GM23338 (cell line): ENCODE results near the gene RGL2. TPM values are rescaled to one million over a fixed set of nuclear protein-coding genes. Genes with fewer than 3 reads are reported as not detected.

ENCODE experiments used
- ATAC-seq: fragments of 200-7000 bp; cut with Tn5 transposase; 3 replicates; pipeline ENCODE4 v1.9.1; 2020
- DNase-seq: peaks from one replicate; pipeline ENCODE4 v3.0.0-alpha.2; 2015; ENCODE audit warnings: low spot score
- H2AFZ ChIP-seq: fragments of 200-600 bp; sonication (generic); 2 replicates; pipeline ENCODE4 v1.8.0; 2016; ENCODE audit warnings: antibody characterized with exemption, mild to moderate bottlenecking, moderate library complexity
- H3F3A ChIP-seq: fragments of 200-600 bp; sonication (generic); replicated peaks from 2 replicates; pipeline ENCODE4 v1.8.0; 2017; ENCODE audit warnings: antibody characterized with exemption, mixed run types, low read depth
- H3K27ac ChIP-seq: fragments of 200-600 bp; sonication (generic); 2 replicates; pipeline ENCODE4 v1.6.1; 2016; ENCODE audit warnings: low read depth
- H3K27me3 ChIP-seq: fragments of 200-600 bp; sonication (generic); 2 replicates; pipeline ENCODE4 v1.8.0; 2016; ENCODE audit warnings: mild to moderate bottlenecking, mixed run types, moderate library complexity; ENCODE audit not compliant: insufficient read depth
- H3K36me3 ChIP-seq: fragments of 200-600 bp; sonication (generic); 2 replicates; pipeline ENCODE4 v1.8.0; 2016; ENCODE audit warnings: mild to moderate bottlenecking; ENCODE audit not compliant: insufficient read depth
- H3K4me1 ChIP-seq: fragments of 200-600 bp; sonication (generic); 2 replicates; pipeline ENCODE4 v1.8.0; 2016; ENCODE audit warnings: mild to moderate bottlenecking, moderate library complexity; ENCODE audit not compliant: insufficient read depth
- H3K4me2 ChIP-seq: fragments of 200-600 bp; sonication (generic); 2 replicates; pipeline ENCODE4 v1.7.1; 2017; ENCODE audit warnings: mixed run types
- H3K4me3 ChIP-seq: fragments of 200-600 bp; sonication (generic); 2 replicates; pipeline ENCODE4 v1.6.1; 2016; ENCODE audit warnings: mixed run types
- H3K79me2 ChIP-seq: fragments of 200-600 bp; sonication (generic); replicated peaks from 2 replicates; pipeline ENCODE4 v1.8.0; 2017; ENCODE audit warnings: mild to moderate bottlenecking; ENCODE audit not compliant: insufficient read depth
- H3K9me2 ChIP-seq: fragments of 200-600 bp; sonication (generic); 2 replicates; pipeline ENCODE4 v1.8.0; 2017; ENCODE audit not compliant: insufficient read depth
- H4K20me1 ChIP-seq: fragments of 200-600 bp; sonication (generic); replicated peaks from 2 replicates; pipeline ENCODE4 v1.8.0; 2017; ENCODE audit warnings: mild to moderate bottlenecking; ENCODE audit not compliant: insufficient read depth
- H3K27ac Mint-ChIP-seq: 2 replicates; pipeline ENCODE4 v1.8.0; 2020; ENCODE audit warnings: inconsistent platforms, mild to moderate bottlenecking, moderate library complexity, mixed read lengths
- H3K27me3 Mint-ChIP-seq: 3 replicates; pipeline ENCODE4 v1.8.0; 2022; ENCODE audit warnings: low read depth, mild to moderate bottlenecking, moderate library complexity, mixed read lengths, inconsistent platforms; ENCODE audit not compliant: insufficient read depth, poor library complexity
- H3K36me3 Mint-ChIP-seq: 3 replicates; pipeline ENCODE4 v1.8.0; 2021; ENCODE audit warnings: low read depth, mild to moderate bottlenecking, inconsistent platforms, moderate library complexity, mixed read lengths
- H3K4me1 Mint-ChIP-seq: 3 replicates; pipeline ENCODE4 v1.8.0; 2020; ENCODE audit warnings: mild to moderate bottlenecking, inconsistent platforms, mixed read lengths
- H3K4me3 Mint-ChIP-seq: 3 replicates; pipeline ENCODE4 v1.8.0; 2021; ENCODE audit warnings: moderate library complexity, mild to moderate bottlenecking, inconsistent platforms, mixed read lengths
- H3K9me3 Mint-ChIP-seq: 3 replicates; pipeline ENCODE4 v1.8.0; 2020; ENCODE audit warnings: moderate library complexity, mild to moderate bottlenecking, inconsistent platforms, mixed read lengths
- CREB1 ChIP-seq: fragments of 250-450 bp; sonication (Bioruptor Pico); IDR thresholded peaks from 2 replicates; pipeline ENCODE4 v1.5.0; 2020; ENCODE audit warnings: low read depth, mild to moderate bottlenecking, moderate library complexity
- EZH2phosphoT487 ChIP-seq: fragments of 200-600 bp; sonication (generic); IDR thresholded peaks from one replicate; pipeline ENCODE4 v1.8.1; 2018; ENCODE audit warnings: antibody characterized with exemption; ENCODE audit not compliant: unreplicated experiment
- JUNB ChIP-seq: IDR thresholded peaks from one replicate; pipeline ENCODE4 v1.6.1; 2016; ENCODE audit warnings: antibody characterized with exemption; ENCODE audit not compliant: unreplicated experiment
- NANOG ChIP-seq: IDR thresholded peaks from 2 replicates; pipeline ENCODE4 v1.6.1; 2016; ENCODE audit warnings: antibody characterized with exemption, borderline replicate concordance
- POLR2AphosphoS5 ChIP-seq: IDR thresholded peaks from 2 replicates; pipeline ENCODE4 v1.6.1; 2016; ENCODE audit warnings: antibody characterized with exemption, low read depth
- STAT1 ChIP-seq: IDR thresholded peaks from one replicate; pipeline ENCODE4 v1.6.1; 2016; ENCODE audit warnings: antibody characterized with exemption; ENCODE audit not compliant: unreplicated experiment
- ZNF114 ChIP-seq: fragments of 250-450 bp; sonication (Bioruptor Pico); IDR thresholded peaks from 2 replicates; pipeline ENCODE4 v1.5.0; 2020; ENCODE audit warnings: mild to moderate bottlenecking, moderate library complexity
- polyA plus RNA-seq: library from polyadenylated mRNA; unstranded; fragments of >200 nt; fragmentation: Nextera tagmentation; extraction: Ambion mirVana; gene quantifications from 2 replicates; pipeline ENCODE4 v1.2.1, GENCODE V29; 2016
- total RNA-seq: library from RNA; depleted of rRNA; stranded (reverse); fragments of >200 nt; shearing (Covaris generic); gene quantifications from 2 replicates; pipeline ENCODE4 v1.2.3, GENCODE V29; 2014
- TF ChIP-seq, protein P1 (sequence below): IDR thresholded peaks from 2 replicates; pipeline ENCODE4 v1.6.1; 2016; ENCODE audit warnings: antibody characterized with exemption
- TF ChIP-seq, protein P2 (sequence below), 2 experiments: fragments of 200-600 bp in 1 of 2; sonication (generic) in 1 of 2; conservative IDR thresholded peaks; 2 replicates each; pipeline versions ENCODE4 v1.5.1 to v1.6.1; 2016 to 2017; ENCODE audit warnings: antibody characterized with exemption in 2 of 2, low read depth in 2 of 2, mild to moderate bottlenecking in 2 of 2, moderate library complexity in 1 of 2

Gene RGL2
- total and polyA plus RNA-seq, 2 experiments from 2014 or later: 28.0 to 52.2 TPM

DNA sequence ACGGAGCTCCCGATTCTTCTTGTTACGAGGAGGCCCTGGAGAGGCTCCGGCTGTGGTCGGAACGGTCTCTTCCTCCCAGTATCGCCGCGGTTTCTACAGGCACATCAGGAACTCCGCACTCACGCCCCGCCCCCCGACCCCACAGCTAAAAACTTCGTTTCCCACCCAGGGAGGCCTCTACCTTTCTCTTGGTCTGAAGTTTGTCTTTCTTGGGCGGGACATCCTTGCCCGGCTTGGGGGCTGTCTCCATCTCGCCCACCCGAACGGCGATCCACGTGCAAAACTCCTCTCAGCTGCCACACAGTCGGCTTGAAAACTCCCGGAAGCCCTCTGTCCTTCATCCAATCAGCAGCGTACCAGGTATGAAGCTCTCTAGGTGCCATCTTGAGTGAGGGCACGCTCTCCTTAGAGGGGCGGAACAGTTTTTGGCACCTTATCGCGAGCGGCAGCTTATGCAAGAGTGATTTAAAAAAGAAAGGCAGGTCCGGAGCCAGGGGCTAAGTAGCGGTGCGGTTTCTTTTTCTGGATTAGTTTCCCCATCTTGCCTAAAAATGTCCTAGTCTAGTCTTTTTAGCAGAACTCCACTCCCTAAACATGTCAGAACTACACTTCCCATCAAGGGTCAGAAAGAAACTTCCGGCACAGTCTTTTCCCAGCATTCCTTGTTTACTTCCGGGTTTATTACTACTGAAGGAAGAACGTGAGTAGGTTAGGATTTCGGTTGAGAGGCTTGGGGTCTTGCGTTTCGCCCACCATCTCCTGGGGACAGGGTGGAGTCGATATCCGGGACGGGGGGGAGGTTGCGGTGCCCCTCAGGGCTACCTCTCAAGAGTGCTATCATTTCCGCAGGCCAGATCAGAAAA, 9.6 kb downstream of the RGL2 start, which contains the start of the genes PFDN6 and WDR46:
Gene PFDN6 (plus strand): TSS at position 681 of the 863 bp plus-strand sequence. CDS start 256 bp downstream, outside the sequence.
Gene WDR46 (minus strand): TSS at position 319 of the 863 bp plus-strand sequence. CDS start 69 bp downstream, at position 250.
- Mint-ChIP-seq H3K27ac (peak within 1 kb of the TSS; percentile 90), H3K4me1 (peaks cover 16% of the 10 kb centered on the region), H3K36me3 (peaks cover 56% of the 10 kb centered on the region), H3K27me3 (peaks cover 2% of the 10 kb centered on the region), H3K4me3 (peak within 1 kb of the TSS; percentile 96), H3K9me3 (no peaks in the 10 kb centered on the region)
- Histone ChIP-seq H3K9me2 (no peaks in the 10 kb centered on the region), H3K4me2 (peak within 1 kb of the TSS; percentile 97), H3K4me1 (peaks cover 13% of the 10 kb centered on the region), H3K4me3 (peak within 1 kb of the TSS; percentile 68), H4K20me1 (peaks cover 17% of the 10 kb centered on the region), H3K36me3 (peaks cover 25% of the 10 kb centered on the region), H3K27ac (no peak within 1 kb of the TSS), H3K27me3 (no peaks in the 10 kb centered on the region), H3K79me2 (peaks cover 39% of the 10 kb centered on the region), H2AFZ (peak within 1 kb of the TSS; percentile 57), H3F3A (peaks cover 6% of the 10 kb centered on the region; the same call in 1 of the 2 replicates)
- peak; percentile 95 for DNase-seq
- ATAC-seq: peak; percentile 97
- TF ChIP-seq, protein P1, sequence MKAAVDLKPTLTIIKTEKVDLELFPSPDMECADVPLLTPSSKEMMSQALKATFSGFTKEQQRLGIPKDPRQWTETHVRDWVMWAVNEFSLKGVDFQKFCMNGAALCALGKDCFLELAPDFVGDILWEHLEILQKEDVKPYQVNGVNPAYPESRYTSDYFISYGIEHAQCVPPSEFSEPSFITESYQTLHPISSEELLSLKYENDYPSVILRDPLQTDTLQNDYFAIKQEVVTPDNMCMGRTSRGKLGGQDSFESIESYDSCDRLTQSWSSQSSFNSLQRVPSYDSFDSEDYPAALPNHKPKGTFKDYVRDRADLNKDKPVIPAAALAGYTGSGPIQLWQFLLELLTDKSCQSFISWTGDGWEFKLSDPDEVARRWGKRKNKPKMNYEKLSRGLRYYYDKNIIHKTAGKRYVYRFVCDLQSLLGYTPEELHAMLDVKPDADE: peak; percentile 98
- TF ChIP-seq CREB1 (CRISPR knock-in tag) (no peak; the same call in 1 of the 2 replicates), POLR2AphosphoS5 (peak; percentile 73; the same call in 1 of the 2 replicates)

DNA sequence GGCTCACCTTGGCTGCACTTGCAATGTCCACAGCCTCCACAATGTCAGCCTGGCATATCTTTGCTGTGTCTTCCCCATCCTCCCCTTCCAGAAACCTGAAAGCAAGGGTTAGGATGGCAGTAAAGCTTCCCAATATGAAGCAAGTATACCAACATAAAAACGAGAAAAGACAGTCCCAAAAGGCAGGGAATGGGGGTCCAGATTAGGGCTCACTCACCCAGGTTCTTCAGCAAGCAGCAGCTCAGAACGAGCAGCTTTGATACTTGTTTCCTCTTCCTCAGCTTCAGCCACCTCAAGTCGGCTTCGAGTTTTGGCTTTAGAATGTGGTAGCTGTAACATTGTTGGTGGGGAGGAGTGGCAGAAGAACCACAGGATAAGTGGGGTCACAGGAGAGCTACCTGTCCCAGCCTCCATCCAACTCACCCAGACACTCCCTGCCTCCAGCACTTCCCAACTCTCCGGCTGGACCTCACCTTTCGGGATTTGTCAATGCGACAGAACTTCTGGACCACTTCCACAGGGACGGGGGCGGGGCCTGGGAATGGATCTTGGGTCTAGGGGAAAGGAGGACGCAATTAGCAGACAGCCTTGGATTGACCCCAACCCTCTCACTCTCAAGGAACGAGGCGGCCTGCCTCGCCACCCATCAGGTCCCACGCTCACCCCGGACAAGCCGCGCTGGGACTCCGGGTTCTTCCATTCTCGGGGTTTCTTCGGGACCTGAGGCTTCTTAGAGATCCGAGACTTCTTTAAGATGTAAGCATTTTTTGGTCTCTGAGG, 10.4 kb downstream of the RGL2 start:
- peaks cover 39% of the 10 kb centered on the region for H3K79me2 ChIP-seq
- peak overlapping the region; percentile 97 for H3K4me2 ChIP-seq
- no peaks in the 10 kb centered on the region for H3K27me3 ChIP-seq
- H3K36me3 ChIP-seq: peaks cover 25% of the 10 kb centered on the region
- DNase-seq (no peak), ATAC-seq (no peak)
- peak overlapping the region; percentile 96 for H3K4me3 Mint-ChIP-seq
- H3K9me2 ChIP-seq: no peaks in the 10 kb centered on the region
- H4K20me1 ChIP-seq: peaks cover 17% of the 10 kb centered on the region
- peaks cover 59% of the 10 kb centered on the region for H3K36me3 Mint-ChIP-seq
- no peak overlapping the region for H3K27ac ChIP-seq
- TF ChIP-seq, protein P1: no peak
- TF ChIP-seq JUNB (no peak), ZNF114 (CRISPR knock-in tag) (no peak), STAT1 (no peak), NANOG (no peak), CREB1 (CRISPR knock-in tag) (no peak), EZH2phosphoT487 (no peak)
- TF ChIP-seq, protein P2, sequence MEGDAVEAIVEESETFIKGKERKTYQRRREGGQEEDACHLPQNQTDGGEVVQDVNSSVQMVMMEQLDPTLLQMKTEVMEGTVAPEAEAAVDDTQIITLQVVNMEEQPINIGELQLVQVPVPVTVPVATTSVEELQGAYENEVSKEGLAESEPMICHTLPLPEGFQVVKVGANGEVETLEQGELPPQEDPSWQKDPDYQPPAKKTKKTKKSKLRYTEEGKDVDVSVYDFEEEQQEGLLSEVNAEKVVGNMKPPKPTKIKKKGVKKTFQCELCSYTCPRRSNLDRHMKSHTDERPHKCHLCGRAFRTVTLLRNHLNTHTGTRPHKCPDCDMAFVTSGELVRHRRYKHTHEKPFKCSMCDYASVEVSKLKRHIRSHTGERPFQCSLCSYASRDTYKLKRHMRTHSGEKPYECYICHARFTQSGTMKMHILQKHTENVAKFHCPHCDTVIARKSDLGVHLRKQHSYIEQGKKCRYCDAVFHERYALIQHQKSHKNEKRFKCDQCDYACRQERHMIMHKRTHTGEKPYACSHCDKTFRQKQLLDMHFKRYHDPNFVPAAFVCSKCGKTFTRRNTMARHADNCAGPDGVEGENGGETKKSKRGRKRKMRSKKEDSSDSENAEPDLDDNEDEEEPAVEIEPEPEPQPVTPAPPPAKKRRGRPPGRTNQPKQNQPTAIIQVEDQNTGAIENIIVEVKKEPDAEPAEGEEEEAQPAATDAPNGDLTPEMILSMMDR (conservative IDR thresholded peaks at IDR 0.05; ENCODE audit: low read depth in 2 of 2): no peak
- no peak overlapping the region for H3K27ac Mint-ChIP-seq
- H3K4me1 ChIP-seq: peaks cover 13% of the 10 kb centered on the region
- H2AFZ ChIP-seq: peak overlapping the region; percentile 57
- peaks cover 16% of the 10 kb centered on the region for H3K4me1 Mint-ChIP-seq
- H3K27me3 Mint-ChIP-seq: peaks cover 2% of the 10 kb centered on the region
- peaks cover 4% of the 10 kb centered on the region; the same call in 1 of the 2 replicates for H3F3A ChIP-seq
- H3K4me3 ChIP-seq: peak overlapping the region; percentile 68
- H3K9me3 Mint-ChIP-seq: no peaks in the 10 kb centered on the region
